ENCODE results near the gene CPPED1. TPM values are rescaled to one million over a fixed set of nuclear protein-coding genes. Genes with fewer than 3 reads are reported as not detected.
"Not testable (repeated sequence)": the region's sequence is repeated elsewhere in the genome, so short reads cannot be mapped to it uniquely, and the experiment has no call there.

Gene CPPED1
- total and polyA plus RNA-seq, 4 donors = 8.8 to 13.3 (median 9.5) TPM

- peak in 1 of 6 donors; percentile 37 for DNase-seq (ENCODE audit: low read depth in 4 of 6, low spot score in 6 of 6)
- no peaks in the 10 kb centered on the region for H3K9me3 ChIP-seq (ENCODE audit: control insufficient read depth, insufficient read depth, low read length)
- H3K27me3 ChIP-seq (ENCODE audit: control insufficient read depth, insufficient read depth, low read length) = no peaks in the 10 kb centered on the region
- no peak overlapping the region for H3K4me3 ChIP-seq (ENCODE audit: low read depth, low read length)
- peaks cover under 1% of the 10 kb centered on the region for H3K4me1 ChIP-seq (ENCODE audit: control insufficient read depth, insufficient read depth, low read length)
- H3K36me3 ChIP-seq (ENCODE audit: control insufficient read depth, insufficient read depth, low read length) = peaks cover 3% of the 10 kb centered on the region
- no peak overlapping the region for H3K27ac ChIP-seq (ENCODE audit: low read depth, low read length)
- WGBS (ENCODE audit: insufficient coverage) = 91% methylated on average over 1 of the region's 4 CpGs
Measured at GRCh38 chr16:12775656-12776236, 27.9 kb downstream of the CPPED1 start.

GRCh38 chr16:12773221-12773620 is 30.5 kb downstream of the CPPED1 start:
- Histone ChIP-seq H3K27me3 (ENCODE audit: control insufficient read depth, insufficient read depth, low read length) (no peaks in the 10 kb centered on the region), H3K27ac (ENCODE audit: low read depth, low read length) (no peak overlapping the region), H3K9me3 (ENCODE audit: control insufficient read depth, insufficient read depth, low read length) (no peaks in the 10 kb centered on the region), H3K36me3 (ENCODE audit: control insufficient read depth, insufficient read depth, low read length) (no peaks in the 10 kb centered on the region), H3K4me3 (ENCODE audit: low read depth, low read length) (no peak overlapping the region), H3K4me1 (ENCODE audit: control insufficient read depth, insufficient read depth, low read length) (peaks cover 13% of the 10 kb centered on the region)
- no peak for DNase-seq (ENCODE audit: low read depth in 4 of 6, low spot score in 6 of 6)
- WGBS (ENCODE audit: insufficient coverage) = 93% methylated on average over 4 of the region's 8 CpGs

- H3K27ac ChIP-seq (ENCODE audit: low read depth, low read length) = peak overlapping the region; percentile 63
- H3K4me1 ChIP-seq (ENCODE audit: control insufficient read depth, insufficient read depth, low read length) = peaks cover 13% of the 10 kb centered on the region
- DNase-seq (ENCODE audit: low read depth in 4 of 6, low spot score in 6 of 6) = peak in 1 of 6 donors; percentile 39
- WGBS (ENCODE audit: insufficient coverage) = 47% methylated on average over 2 of the region's 5 CpGs
- no peaks in the 10 kb centered on the region for H3K36me3 ChIP-seq (ENCODE audit: control insufficient read depth, insufficient read depth, low read length)
- no peak overlapping the region for H3K4me3 ChIP-seq (ENCODE audit: low read depth, low read length)
- H3K27me3 ChIP-seq (ENCODE audit: control insufficient read depth, insufficient read depth, low read length) = no peaks in the 10 kb centered on the region
- no peaks in the 10 kb centered on the region for H3K9me3 ChIP-seq (ENCODE audit: control insufficient read depth, insufficient read depth, low read length)
Measured at GRCh38 chr16:12771341-12771798, 32.3 kb downstream of the CPPED1 start.

GRCh38 chr16:12769525-12769924 is 34.2 kb downstream of the CPPED1 start:
- no peak overlapping the region for H3K4me3 ChIP-seq (ENCODE audit: low read depth, low read length)
- DNase-seq (ENCODE audit: low read depth in 4 of 6, low spot score in 6 of 6) = peak in 1 of 6 donors; percentile 54
- H3K27me3 ChIP-seq (ENCODE audit: control insufficient read depth, insufficient read depth, low read length) = no peaks in the 10 kb centered on the region
- no peaks in the 10 kb centered on the region for H3K9me3 ChIP-seq (ENCODE audit: control insufficient read depth, insufficient read depth, low read length)
- peaks cover 13% of the 10 kb centered on the region for H3K4me1 ChIP-seq (ENCODE audit: control insufficient read depth, insufficient read depth, low read length)
- WGBS (ENCODE audit: insufficient coverage) = 27% methylated on average over 2 of the region's 7 CpGs
- H3K36me3 ChIP-seq (ENCODE audit: control insufficient read depth, insufficient read depth, low read length) = no peaks in the 10 kb centered on the region
- no peak overlapping the region for H3K27ac ChIP-seq (ENCODE audit: low read depth, low read length)

GRCh38 chr16:12767897-12768296 is 35.8 kb downstream of the CPPED1 start:
- no peak for DNase-seq (ENCODE audit: low read depth in 4 of 6, low spot score in 6 of 6)
- Histone ChIP-seq H3K27me3 (ENCODE audit: control insufficient read depth, insufficient read depth, low read length) (no peaks in the 10 kb centered on the region), H3K4me1 (ENCODE audit: control insufficient read depth, insufficient read depth, low read length) (peaks cover 13% of the 10 kb centered on the region), H3K4me3 (ENCODE audit: low read depth, low read length) (no peak overlapping the region), H3K36me3 (ENCODE audit: control insufficient read depth, insufficient read depth, low read length) (no peaks in the 10 kb centered on the region), H3K27ac (ENCODE audit: low read depth, low read length) (no peak overlapping the region), H3K9me3 (ENCODE audit: control insufficient read depth, insufficient read depth, low read length) (no peaks in the 10 kb centered on the region)
- 91% methylated on average over 2 of the region's 6 CpGs for WGBS (ENCODE audit: insufficient coverage)

- Histone ChIP-seq H3K4me1 (ENCODE audit: control insufficient read depth, insufficient read depth, low read length) (peaks cover 13% of the 10 kb centered on the region), H3K27me3 (ENCODE audit: control insufficient read depth, insufficient read depth, low read length) (no peaks in the 10 kb centered on the region), H3K36me3 (ENCODE audit: control insufficient read depth, insufficient read depth, low read length) (no peaks in the 10 kb centered on the region), H3K9me3 (ENCODE audit: control insufficient read depth, insufficient read depth, low read length) (no peaks in the 10 kb centered on the region), H3K4me3 (ENCODE audit: low read depth, low read length) (no peak overlapping the region), H3K27ac (ENCODE audit: low read depth, low read length) (no peak overlapping the region)
- whole genome bisulfite sequencing (ENCODE audit: insufficient coverage) = 93% methylated on average over 5 of the region's 5 CpGs
- no peak for DNase-seq (ENCODE audit: low read depth in 4 of 6, low spot score in 6 of 6)
Measured at GRCh38 chr16:12766853-12767252, 36.8 kb downstream of the CPPED1 start.

- H3K9me3 ChIP-seq (ENCODE audit: control insufficient read depth, insufficient read depth, low read length); H3K4me3 ChIP-seq (ENCODE audit: low read depth, low read length); H3K27me3 ChIP-seq (ENCODE audit: control insufficient read depth, insufficient read depth, low read length); H3K27ac ChIP-seq (ENCODE audit: low read depth, low read length); H3K36me3 ChIP-seq (ENCODE audit: control insufficient read depth, insufficient read depth, low read length); DNase-seq (ENCODE audit: low read depth in 4 of 6, low spot score in 6 of 6): not testable (repeated sequence)
- peaks cover 13% of the 10 kb centered on the region for H3K4me1 ChIP-seq (ENCODE audit: control insufficient read depth, insufficient read depth, low read length)
- WGBS (ENCODE audit: insufficient coverage) = no CpG with 5 or more reads among the region's 3 CpGs
Measured at GRCh38 chr16:12766208-12766607, 37.5 kb downstream of the CPPED1 start.

- H3K4me1 ChIP-seq (ENCODE audit: control insufficient read depth, insufficient read depth, low read length) = peaks cover 4% of the 10 kb centered on the region
Measured at GRCh38 chr16:12764813-12765488, 38.7 kb downstream of the CPPED1 start.

GRCh38 chr16:12763517-12763916 is 40.2 kb downstream of the CPPED1 start:
- Histone ChIP-seq H3K27me3 (ENCODE audit: control insufficient read depth, insufficient read depth, low read length) (no peaks in the 10 kb centered on the region), H3K4me3 (ENCODE audit: low read depth, low read length) (no peak overlapping the region)
- WGBS (ENCODE audit: insufficient coverage) = 79% methylated on average over 2 of the region's 3 CpGs

More at GRCh38 chr16:12764813-12765488, 38.7 kb downstream of the CPPED1 start:
- Histone ChIP-seq H3K27ac (ENCODE audit: low read depth, low read length) (no peak overlapping the region), H3K4me3 (ENCODE audit: low read depth, low read length) (no peak overlapping the region), H3K27me3 (ENCODE audit: control insufficient read depth, insufficient read depth, low read length) (no peaks in the 10 kb centered on the region), H3K36me3 (ENCODE audit: control insufficient read depth, insufficient read depth, low read length) (no peaks in the 10 kb centered on the region), H3K9me3 (ENCODE audit: control insufficient read depth, insufficient read depth, low read length) (no peaks in the 10 kb centered on the region)
- peak in 1 of 6 donors; percentile 54 for DNase-seq (ENCODE audit: low read depth in 4 of 6, low spot score in 6 of 6)
- 92% methylated on average over 2 of the region's 6 CpGs for WGBS (ENCODE audit: insufficient coverage)

More at GRCh38 chr16:12763517-12763916, 40.2 kb downstream of the CPPED1 start:
- H3K4me1 ChIP-seq (ENCODE audit: control insufficient read depth, insufficient read depth, low read length) = no peaks in the 10 kb centered on the region
- no peaks in the 10 kb centered on the region for H3K9me3 ChIP-seq (ENCODE audit: control insufficient read depth, insufficient read depth, low read length)
- peak in 1 of 6 donors; percentile 30 for DNase-seq (ENCODE audit: low read depth in 4 of 6, low spot score in 6 of 6)
- H3K27ac ChIP-seq (ENCODE audit: low read depth, low read length) = no peak overlapping the region
- no peaks in the 10 kb centered on the region for H3K36me3 ChIP-seq (ENCODE audit: control insufficient read depth, insufficient read depth, low read length)

Measured in spinal cord (tissue), 10 donors.